Adrenal gland (tissue), 12 donors: ENCODE data around the gene MRM1. TPM values are rescaled to one million over a fixed set of nuclear protein-coding genes. Genes with fewer than 3 reads are reported as not detected.

ENCODE experiments used
- DNase-seq, 7 donors: peaks; one replicate each; pipeline ENCODE4 v3.0.0-alpha.2; 2019 to 2020
- H3K27ac ChIP-seq, 5 donors: fragments of 200-600 bp; sonication (generic) in 4 of 5; 1 replicate in 3 of 5; 2 replicates in 2 of 5; pipeline versions ENCODE4 v1.5.1 to v1.8.0; 2016 to 2020; ENCODE audit warnings: mild to moderate bottlenecking in 1 of 5
- H3K27me3 ChIP-seq: fragments of 200-600 bp; 2 replicates; pipeline ENCODE4 v1.8.0; 2021
- H3K36me3 ChIP-seq, 2 donors: fragments of 200-600 bp; replicated peaks in 1 of 2; 1 replicate in 1 of 2; 2 replicates in 1 of 2; pipeline versions ENCODE4 v1.5.1 to v1.8.0; 2018 to 2022
- H3K4me1 ChIP-seq, 2 donors: fragments of 200-600 bp; replicated peaks in 1 of 2; 1 replicate in 1 of 2; 2 replicates in 1 of 2; pipeline versions ENCODE4 v1.5.1 to v1.8.0; 2018 to 2021
- H3K4me3 ChIP-seq, 4 donors: fragments of 200-600 bp; sonication (generic) in 3 of 4; one replicate each; pipeline ENCODE4 v1.5.1; 2016 to 2018
- H3K9me3 ChIP-seq, 3 donors: fragments of 200-600 bp; sonication (generic) in 1 of 3; replicated peaks in 1 of 3; 1 replicate in 2 of 3; 2 replicates in 1 of 3; pipeline versions ENCODE4 v1.5.1 to v1.8.0; 2016 to 2021
- POLR2A ChIP-seq, 2 donors: fragments of 450-650 bp; IDR thresholded peaks; one replicate each; pipeline ENCODE4 v1.6.1; 2017; ENCODE audit warnings: antibody characterized with exemption in 2 of 2, mild to moderate bottlenecking in 2 of 2, moderate library complexity in 1 of 2
- WGBS, 4 donors: extraction: QIAGEN DNeasy Blood & Tissue Kit in 2 of 4; methylation state at CpG; one replicate each; pipeline versions ENCODE4 v1.1.5 to v1.1.7; 2013 to 2017; 5-methylcytosine and 5-hydroxymethylcytosine counted together
- intact Hi-C, 2 donors: fragments of 100-400 bp; cut with DNase I; formaldehyde crosslinking; loops; one replicate each; pipeline versions ENCODE4 v1.14.1 to v1.15.0; 2022 to 2023
- polyA plus RNA-seq, 3 donors: library from polyadenylated mRNA; stranded (reverse); fragments of 200-250 nt in 2 of 3; fragments of 350-450 nt in 1 of 3; fragmentation: Illumina TruSeq in 1 of 3; extraction: RNeasy Lipid Tissue Mini Kit (QIAGEN cat#74804) in 1 of 3; gene quantifications; one replicate each; pipeline ENCODE4 v1.2.3, GENCODE V29; 2013 to 2014
- total RNA-seq, 9 donors: library from RNA; depleted of rRNA in 4 of 9; stranded (reverse); fragments of >200 nt in 4 of 9; fragments of 120-200 nt in 1 of 9; fragmentation: NEBNext Ultra II Directional in 1 of 9; extraction: Animal tissue kit (Norgen Biotek cat#: 25700) in 1 of 9; gene quantifications; one replicate each; pipeline versions ENCODE4 v1.1.0 to v1.2.4, GENCODE V29; 2013 to 2023
- TF ChIP-seq, protein P1 (sequence below), 6 experiments: fragments of 450-650 bp in 4 of 6; fragments of 200-600 bp in 2 of 6; sonication (generic) in 1 of 6; IDR thresholded peaks; 1 replicate in 5 of 6; 2 replicates in 1 of 6; pipeline versions ENCODE4 v1.5.1 to v1.8.0; 2016 to 2021; ENCODE audit warnings: antibody characterized with exemption in 6 of 6, mild to moderate bottlenecking in 2 of 6, moderate library complexity in 1 of 6
- donor health status: healthy with polysubstance abuse.
- donor health status: Bipolar disorder and iron deficiency.
- donor health status: DM: yes; HTN: yes; CAD: no.
- donor health status: DM: no; HTN: no; CAD: no.
- donor health status: DM: no; HTN: no; CAD: no.
- donor health status: DM: yes; HTN: yes; CAD: no.

MRM1 gene
- total and polyA plus RNA-seq, 12 donors = 5.2 to 18.5 (median 9.7) TPM

- TF ChIP-seq, protein P1, sequence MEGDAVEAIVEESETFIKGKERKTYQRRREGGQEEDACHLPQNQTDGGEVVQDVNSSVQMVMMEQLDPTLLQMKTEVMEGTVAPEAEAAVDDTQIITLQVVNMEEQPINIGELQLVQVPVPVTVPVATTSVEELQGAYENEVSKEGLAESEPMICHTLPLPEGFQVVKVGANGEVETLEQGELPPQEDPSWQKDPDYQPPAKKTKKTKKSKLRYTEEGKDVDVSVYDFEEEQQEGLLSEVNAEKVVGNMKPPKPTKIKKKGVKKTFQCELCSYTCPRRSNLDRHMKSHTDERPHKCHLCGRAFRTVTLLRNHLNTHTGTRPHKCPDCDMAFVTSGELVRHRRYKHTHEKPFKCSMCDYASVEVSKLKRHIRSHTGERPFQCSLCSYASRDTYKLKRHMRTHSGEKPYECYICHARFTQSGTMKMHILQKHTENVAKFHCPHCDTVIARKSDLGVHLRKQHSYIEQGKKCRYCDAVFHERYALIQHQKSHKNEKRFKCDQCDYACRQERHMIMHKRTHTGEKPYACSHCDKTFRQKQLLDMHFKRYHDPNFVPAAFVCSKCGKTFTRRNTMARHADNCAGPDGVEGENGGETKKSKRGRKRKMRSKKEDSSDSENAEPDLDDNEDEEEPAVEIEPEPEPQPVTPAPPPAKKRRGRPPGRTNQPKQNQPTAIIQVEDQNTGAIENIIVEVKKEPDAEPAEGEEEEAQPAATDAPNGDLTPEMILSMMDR (IDR thresholded peaks at IDR 0.05) = no peak
- TF ChIP-seq POLR2A (IDR thresholded peaks at IDR 0.05) = no peak
- intact Hi-C loops = loop anchor here in 1 of 2 donors (10.0 kb wide), 2 partner anchors 548 to 598 kb away; no protein-coding TSS in a partner anchor
- Histone ChIP-seq H3K36me3 (no peaks in the 10 kb centered on the region), H3K27me3 (no peaks in the 10 kb centered on the region), H3K27ac (no peak overlapping the region), H3K4me3 (no peak overlapping the region), H3K9me3 (no peaks in the 10 kb centered on the region), H3K4me1 (no peaks in the 10 kb centered on the region)
- DNase-seq = peak in 1 of 7 donors; percentile 76
- 79 to 84% (median 82%) methylated on average over 10 to 12 of the region's 12 CpGs for WGBS, 4 donors
Observed at GRCh38 chr17:36627101-36627500, 25.7 kb downstream of the MRM1 start.

GRCh38 chr17:36628576-36628975 lies 27.2 kb downstream of the MRM1 start:
- TF ChIP-seq POLR2A (IDR thresholded peaks at IDR 0.05) = no peak
- TF ChIP-seq, protein P1 (IDR thresholded peaks at IDR 0.05) = no peak
- Histone ChIP-seq H3K27me3 (no peaks in the 10 kb centered on the region), H3K9me3 (no peaks in the 10 kb centered on the region), H3K4me1 (no peaks in the 10 kb centered on the region), H3K4me3 (no peak overlapping the region), H3K27ac (no peak overlapping the region), H3K36me3 (no peaks in the 10 kb centered on the region)
- no peak for DNase-seq
- WGBS, 4 donors = 82 to 94% (median 86%) methylated on average over 2 of the region's 2 CpGs
- intact Hi-C loops = loop anchor here in 1 of 2 donors (2.0 to 10.0 kb wide), 3 partner anchors 418 to 596 kb away; no protein-coding TSS in a partner anchor

GRCh38 chr17:36629252-36629847 lies 28.0 kb downstream of the MRM1 start:
- intact Hi-C loops = loop anchor here in 1 of 2 donors (2.0 to 10.0 kb wide), 3 partner anchors 417 to 595 kb away; no protein-coding TSS in a partner anchor
- H3K9me3 ChIP-seq = no peaks in the 10 kb centered on the region
- DNase-seq = peak; percentile 73 to 91 (median 82)
- no peaks in the 10 kb centered on the region for H3K36me3 ChIP-seq
- H3K27me3 ChIP-seq = no peaks in the 10 kb centered on the region
- WGBS, 4 donors = 6 to 19% (median 16%) methylated on average over 10 to 14 of the region's 14 CpGs
- no peak overlapping the region for H3K27ac ChIP-seq
- TF ChIP-seq, protein P1 (IDR thresholded peaks at IDR 0.05) = peak; percentile 89 to 99 (median 97)
- TF ChIP-seq POLR2A (IDR thresholded peaks at IDR 0.05) = no peak
- H3K4me3 ChIP-seq = no peak overlapping the region
- H3K4me1 ChIP-seq = no peaks in the 10 kb centered on the region

DNA sequence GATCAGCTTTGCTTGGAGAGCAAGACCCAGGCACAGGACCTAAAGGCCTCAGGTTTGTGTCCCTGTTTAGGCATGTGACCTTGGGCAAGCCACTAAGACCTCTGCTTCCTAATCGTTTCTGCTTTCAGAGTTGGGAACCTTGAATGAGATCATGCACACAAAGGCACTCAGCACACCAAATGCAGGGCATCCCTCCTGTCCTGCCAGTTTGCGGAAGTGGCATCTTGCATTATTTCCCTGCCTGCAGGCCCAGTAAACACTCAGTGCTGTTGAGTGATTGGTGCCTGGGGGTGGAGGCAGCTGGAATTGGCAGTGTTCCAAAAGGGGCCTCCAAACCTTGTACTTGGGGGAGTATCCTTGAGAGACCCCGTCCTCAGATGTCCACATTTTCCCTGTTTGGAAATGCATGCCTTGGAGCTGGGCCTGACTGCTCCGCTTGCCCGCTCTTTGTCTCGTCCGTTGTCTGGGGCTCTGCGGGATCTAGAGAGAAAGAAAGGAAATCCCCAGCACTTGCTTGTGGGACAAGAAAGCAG lies 28.7 kb downstream of the MRM1 start:
- no peak for TF ChIP-seq POLR2A (IDR thresholded peaks at IDR 0.05)
- TF ChIP-seq, protein P1 (IDR thresholded peaks at IDR 0.05) = no peak
- intact Hi-C loops = loop anchor here in 1 of 2 donors (2.0 to 10.0 kb wide), 3 partner anchors 417 to 595 kb away; no protein-coding TSS in a partner anchor
- WGBS, 4 donors = 74 to 94% (median 88%) methylated on average over 6 to 8 of the region's 8 CpGs
- H3K27me3 ChIP-seq = no peaks in the 10 kb centered on the region
- H3K27ac ChIP-seq = no peak overlapping the region
- peak in 1 of 7 donors; percentile 26 for DNase-seq
- no peaks in the 10 kb centered on the region for H3K4me1 ChIP-seq
- no peaks in the 10 kb centered on the region for H3K36me3 ChIP-seq
- H3K9me3 ChIP-seq = no peaks in the 10 kb centered on the region
- no peak overlapping the region for H3K4me3 ChIP-seq
